Endothelial cell of umbilical vein (primary cell): ENCODE results near the gene FGF16. TPM values are rescaled to one million over a fixed set of nuclear protein-coding genes. Genes with fewer than 3 reads are reported as not detected.

ENCODE experiments used
- BruUV-seq: library from RNA; stranded (reverse); fragments of 400-500 nt; replicated peaks from 2 replicates; lab custom pipeline; 2021; lab: Mats Ljungman, UMichigan
- CTCF ChIA-PET: fragments of 300-600, 350-600 bp; sonication (Branson Sonifier 250); formaldehyde crosslinking; loops from one replicate; lab custom pipeline; 2021; ENCODE audit warnings: antibody characterized with exemption, inconsistent platforms; lab: Charles Lee
- POLR2A ChIA-PET: fragments of 300-600, 350-600 bp; sonication (Branson Sonifier 250); formaldehyde crosslinking; loops from one replicate; lab custom pipeline; 2021; ENCODE audit warnings: antibody characterized with exemption, inconsistent platforms; lab: Charles Lee
- DNase-seq: peaks from one replicate; pipeline ENCODE4 v3.0.0-alpha.2; 2011; ENCODE audit warnings: low read depth, low spot score
- FAIRE-seq: peaks from 2 replicates; lab custom pipeline; 2011; peaks lifted over from hg19 to GRCh38; lab: Jason Lieb, UNC
- H2AFZ ChIP-seq: 2 replicates; pipeline ENCODE4 v1.6.0; 2012; ENCODE audit warnings: low read depth, low read length, control low read depth, inconsistent platforms
- H3K27ac ChIP-seq: 2 replicates; pipeline ENCODE4 v1.5.1; 2011; ENCODE audit warnings: low read depth, mild to moderate bottlenecking, control low read depth, low read length, moderate library complexity; ENCODE audit not compliant: insufficient read depth
- H3K27me3 ChIP-seq, 2 experiments: 2 replicates each; pipeline versions ENCODE4 v1.6.0 to v1.6.1; 2011; ENCODE audit warnings: low read length in 2 of 2, mixed read lengths in 1 of 2; ENCODE audit not compliant: control insufficient read depth in 2 of 2, insufficient read depth in 2 of 2
- H3K36me3 ChIP-seq, 2 experiments: 2 replicates in 1 of 2; 3 replicates in 1 of 2; pipeline ENCODE4 v1.5.1; 2011; ENCODE audit warnings: low read length in 2 of 2, mild to moderate bottlenecking in 1 of 2, moderate library complexity in 1 of 2; ENCODE audit not compliant: control insufficient read depth in 2 of 2, insufficient read depth in 2 of 2; ENCODE audit errors: extremely low read depth in 1 of 2
- H3K4me1 ChIP-seq: 3 replicates; pipeline ENCODE4 v1.5.1; 2011; ENCODE audit warnings: mild to moderate bottlenecking, low read length; ENCODE audit not compliant: control insufficient read depth, insufficient read depth; ENCODE audit errors: extremely low read depth
- H3K4me2 ChIP-seq: 2 replicates; pipeline ENCODE4 v1.6.1; 2011; ENCODE audit warnings: low read length, control low read depth, mixed read lengths; ENCODE audit not compliant: insufficient read depth
- H3K4me3 ChIP-seq, 3 experiments: fragments of 200-600 bp in 1 of 3; sonication (generic), shearing (Covaris generic) in 1 of 3; replicated peaks in 1 of 3; 2 replicates each; pipeline ENCODE4 v1.5.1; 2011 to 2016; ENCODE audit warnings: control low read depth in 3 of 3, low read length in 3 of 3, mild to moderate bottlenecking in 2 of 3, inconsistent platforms in 1 of 3, low read depth in 1 of 3, moderate library complexity in 1 of 3; ENCODE audit not compliant: insufficient read depth in 1 of 3
- H3K79me2 ChIP-seq: 2 replicates; pipeline ENCODE4 v1.6.0; 2012; ENCODE audit warnings: low read length, inconsistent platforms; ENCODE audit not compliant: control insufficient read depth, insufficient read depth
- H3K9ac ChIP-seq: replicated peaks from 2 replicates; pipeline ENCODE3; 2011; ENCODE audit warnings: low read length, control low read depth; ENCODE audit not compliant: insufficient read depth; ENCODE audit errors: extremely low read depth
- H3K9me1 ChIP-seq: replicated peaks from 3 replicates; pipeline ENCODE4 v1.6.0; 2011; ENCODE audit warnings: mild to moderate bottlenecking, low read length; ENCODE audit not compliant: control insufficient read depth, insufficient read depth; ENCODE audit errors: extremely low read depth
- H3K9me3 ChIP-seq: replicated peaks from 2 replicates; pipeline ENCODE4 v1.5.1; 2012; ENCODE audit warnings: low read length, inconsistent platforms; ENCODE audit not compliant: control insufficient read depth, insufficient read depth
- H4K20me1 ChIP-seq: replicated peaks from 2 replicates; pipeline ENCODE3; 2011; ENCODE audit warnings: mild to moderate bottlenecking, low read length; ENCODE audit not compliant: control insufficient read depth, insufficient read depth; ENCODE audit errors: extremely low read depth
- CTCF ChIP-seq, 2 donors: IDR thresholded peaks; 1 replicate in 1 of 2; 2 replicates in 1 of 2; pipeline ENCODE4 v1.5.1; 2011; ENCODE audit warnings: low read length in 2 of 2, mild to moderate bottlenecking in 2 of 2, moderate library complexity in 2 of 2, control low read depth in 1 of 2, inconsistent platforms in 1 of 2, low read depth in 1 of 2; ENCODE audit not compliant: insufficient read depth in 1 of 2; ENCODE audit errors: extremely low read depth in 1 of 2
- EZH2 ChIP-seq: IDR thresholded peaks from 2 replicates; pipeline ENCODE4 v1.6.1; 2012; ENCODE audit warnings: borderline replicate concordance, low read depth, mild to moderate bottlenecking, moderate library complexity, low read length, inconsistent platforms; ENCODE audit not compliant: severe bottlenecking
- FOS ChIP-seq: IDR thresholded peaks from 2 replicates; pipeline ENCODE4 v1.6.1; 2011; ENCODE audit warnings: mild to moderate bottlenecking, low read length, moderate library complexity, borderline replicate concordance; ENCODE audit not compliant: insufficient read depth
- GATA2 ChIP-seq: IDR thresholded peaks from 2 replicates; pipeline ENCODE4 v1.7.0; 2011; ENCODE audit warnings: low read depth, mild to moderate bottlenecking, moderate library complexity, mixed read lengths, low read length; ENCODE audit not compliant: insufficient read length, insufficient read depth
- JUN ChIP-seq: IDR thresholded peaks from 2 replicates; pipeline ENCODE4 v1.6.1; 2011; ENCODE audit warnings: borderline replicate concordance, low read depth; ENCODE audit not compliant: insufficient read length, insufficient read depth
- MAX ChIP-seq: IDR thresholded peaks from 2 replicates; pipeline ENCODE4 v1.6.1; 2011; ENCODE audit not compliant: insufficient read depth, insufficient read length
- MYC ChIP-seq: IDR thresholded peaks from one replicate; pipeline ENCODE4 v1.6.1; 2011; ENCODE audit warnings: mild to moderate bottlenecking, low read depth, low read length
- POLR2A ChIP-seq: IDR thresholded peaks from 2 replicates; pipeline ENCODE4 v1.6.1; 2012; ENCODE audit warnings: low read depth, mild to moderate bottlenecking, control low read depth, low read length
- POLR2AphosphoS5 ChIP-seq: IDR thresholded peaks from 2 replicates; pipeline ENCODE4 v1.6.1; 2012; ENCODE audit warnings: low read depth, mild to moderate bottlenecking, control low read depth, low read length, moderate library complexity; ENCODE audit not compliant: insufficient read depth
- dilution Hi-C: fragments of 300-500 bp; cut with MboI; formaldehyde crosslinking; loops from one replicate; pipeline ENCODE4 v1.15.0; 2019; ENCODE audit warnings: low sequenced_read_pairs; ENCODE audit not compliant: extremely low pct_ligation_motif_present
- intact Hi-C: fragments of 100-400 bp; cut with micrococcal nuclease; formaldehyde crosslinking; loops from one replicate; pipeline ENCODE4 v1.10.0; 2022
- polyA plus RNA-seq, 4 experiments: library from polyadenylated mRNA; depleted of rRNA in 3 of 4; stranded (reverse) in 3 of 4; unstranded in 1 of 4; fragments of >200 nt; gene quantifications; 2 replicates each; pipeline versions ENCODE4 v1.2.1 to v1.2.3, GENCODE V29; 2011 to 2012; ENCODE audit warnings: missing spikeins in 1 of 4
- total RNA-seq: library from RNA; stranded (reverse); gene quantifications from 2 replicates; pipeline ENCODE4 v1.2.3, GENCODE V29; 2021

FGF16 gene
- total and polyA plus RNA-seq, 2 donors (not counting 3 experiments of a cell fraction or from before 2014, with no cell fraction given): 3.1 to 3.8 TPM

- FAIRE-seq: no peak
- Histone ChIP-seq H4K20me1 (no peaks in the 10 kb centered on the region), H3K4me3 (no peak overlapping the region), H3K4me1 (peaks cover 18% of the 10 kb centered on the region), H3K27ac (no peak overlapping the region), H3K4me2 (no peak overlapping the region), H3K27me3 (no peaks in the 10 kb centered on the region), H3K9me3 (no peaks in the 10 kb centered on the region), H3K9ac (no peak overlapping the region), H3K9me1 (no peaks in the 10 kb centered on the region), H2AFZ (no peak overlapping the region), H3K36me3 (no peaks in the 10 kb centered on the region), H3K79me2 (no peaks in the 10 kb centered on the region)
- CTCF ChIA-PET: no interaction called here
- intact Hi-C loops (no loop called here), dilution Hi-C loops (no loop called here)
- TF ChIP-seq FOS (no peak), MAX (no peak), JUN (no peak), CTCF (IDR thresholded peaks at IDR 0.05; ENCODE audit: extremely low read depth in 1 of 2, insufficient read depth in 1 of 2, low read depth in 1 of 2, low read length in 2 of 2) (no peak), POLR2A (no peak), GATA2 (no peak), POLR2AphosphoS5 (no peak), MYC (no peak), EZH2 (no peak)
- BruUV-seq: no TSS peak
- DNase-seq: no peak
- POLR2A ChIA-PET: no interaction called here
Observed at GRCh38 chrX:77434962-77435361, 12.2 kb upstream of the FGF16 start.
